ENCODE results near the gene NETO2. TPM values are rescaled to one million over a fixed set of nuclear protein-coding genes. Genes with fewer than 3 reads are reported as not detected.

NETO2 gene
- total and polyA plus RNA-seq, 4 donors: 0.20 to 1.6 (median 0.37) TPM

GRCh38 chr16:47125757-47126156, 18.0 kb downstream of the NETO2 start (continued):
- TF ChIP-seq EGR1 (IDR thresholded peaks at IDR 0.05; ENCODE audit: low read depth in 2 of 2) (no peak), ZBTB33 (IDR thresholded peaks at IDR 0.05) (no peak), NR2F2 (IDR thresholded peaks at IDR 0.05) (no peak)

- Histone ChIP-seq H3K27ac (ENCODE audit: low read depth in 1 of 2, low read length in 2 of 2) (no peak overlapping the region), H3K27me3 (ENCODE audit: control insufficient read depth in 4 of 4, insufficient read depth in 4 of 4, low read length in 3 of 4) (no peaks in the 10 kb centered on the region), H3K4me1 (ENCODE audit: control insufficient read depth in 4 of 4, insufficient read depth in 4 of 4, low read length in 3 of 4) (no peaks in the 10 kb centered on the region), H3K36me3 (ENCODE audit: control insufficient read depth in 4 of 4, insufficient read depth in 3 of 4, low read depth in 1 of 4, low read length in 3 of 4) (no peaks in the 10 kb centered on the region), H3K4me3 (ENCODE audit: low read depth in 1 of 3, low read length in 3 of 3) (no peak overlapping the region), H3K9ac (ENCODE audit: low read depth in 1 of 2, low read length in 2 of 2) (no peak overlapping the region), H3K9me3 (ENCODE audit: control insufficient read depth in 4 of 4, low read length in 3 of 4) (no peaks in the 10 kb centered on the region)
- 85% methylated on average over 2 of the region's 2 CpGs for WGBS
- TF ChIP-seq HNF4A (conservative IDR thresholded peaks at IDR 0.05) (no peak), GABPA (IDR thresholded peaks at IDR 0.05 in 1 of 2, conservative IDR thresholded peaks at IDR 0.05 in 1 of 2) (no peak), RXRA (IDR thresholded peaks at IDR 0.05) (no peak), FOXA1 (IDR thresholded peaks at IDR 0.05) (no peak), EGR1 (IDR thresholded peaks at IDR 0.05; ENCODE audit: low read depth in 2 of 2) (no peak), MAX (IDR thresholded peaks at IDR 0.05) (no peak), NR2F2 (IDR thresholded peaks at IDR 0.05) (no peak), YY1 (IDR thresholded peaks at IDR 0.05) (no peak), RAD21 (IDR thresholded peaks at IDR 0.05) (no peak), ATF3 (IDR thresholded peaks at IDR 0.05) (no peak), SP1 (IDR thresholded peaks at IDR 0.05) (no peak), JUND (IDR thresholded peaks at IDR 0.05) (no peak), REST (IDR thresholded peaks at IDR 0.05) (no peak), HNF4G (IDR thresholded peaks at IDR 0.05) (no peak), FOXA2 (IDR thresholded peaks at IDR 0.05) (no peak), ZBTB33 (IDR thresholded peaks at IDR 0.05) (no peak), CTCF (IDR thresholded peaks at IDR 0.05; ENCODE audit: low read depth, low read length, missing input control) (no peak), TAF1 (conservative IDR thresholded peaks at IDR 0.05) (no peak)
- DNase-seq (ENCODE audit: low spot score): no peak
Measured at GRCh38 chr16:47113130-47113529, 30.6 kb downstream of the NETO2 start.
